Activated CD8-positive, alpha-beta T cell treated with anti-CD3 and anti-CD28 coated beads for 36 hours (primary cell): ENCODE data around the gene SAPCD1. TPM values are rescaled to one million over a fixed set of nuclear protein-coding genes. Genes with fewer than 3 reads are reported as not detected.

ENCODE experiments used
- ATAC-seq: fragments of 200-7000 bp; cut with Tn5 transposase; one replicate; pipeline ENCODE4 v1.10.0; 2021; ENCODE audit warnings: mild to moderate bottlenecking, moderate library complexity
- CTCF ChIA-PET: fragments of 350-600 bp; sonication (Branson Sonifier 250); formaldehyde crosslinking; loops from one replicate; lab custom pipeline; 2021; ENCODE audit warnings: antibody characterized with exemption; lab: Charles Lee
- POLR2A ChIA-PET: fragments of 350-600 bp; sonication (Branson Sonifier 250); formaldehyde crosslinking; loops from one replicate; lab custom pipeline; 2021; ENCODE audit warnings: antibody characterized with exemption; lab: Charles Lee
- DNase-seq: peaks from one replicate; pipeline ENCODE4 v3.0.0-alpha.2; 2020
- H3K27ac Mint-ChIP-seq: one replicate; pipeline ENCODE4 v1.8.0; 2021; ENCODE audit warnings: mild to moderate bottlenecking, mixed read lengths
- H3K27me3 Mint-ChIP-seq: one replicate; pipeline ENCODE4 v1.8.0; 2021; ENCODE audit warnings: mixed read lengths
- H3K36me3 Mint-ChIP-seq: one replicate; pipeline ENCODE4 v1.8.0; 2021; ENCODE audit warnings: low read depth, mixed read lengths
- H3K4me1 Mint-ChIP-seq: one replicate; pipeline ENCODE4 v1.8.0; 2021; ENCODE audit warnings: low read depth, mixed read lengths
- H3K4me3 Mint-ChIP-seq: one replicate; pipeline ENCODE4 v1.8.0; 2021; ENCODE audit warnings: mild to moderate bottlenecking, moderate library complexity, mixed read lengths
- H3K9me3 Mint-ChIP-seq: one replicate; pipeline ENCODE4 v1.8.0; 2021; ENCODE audit warnings: mixed read lengths
- CTCF ChIP-seq: fragments of 200-600 bp; IDR thresholded peaks from one replicate; pipeline ENCODE4 v1.8.0; 2022; ENCODE audit warnings: antibody characterized with exemption, mild to moderate bottlenecking
- intact Hi-C: fragments of 100-400 bp; cut with micrococcal nuclease; formaldehyde crosslinking; loops from one replicate; pipeline ENCODE4 v1.10.0; 2022
- total RNA-seq, 2 experiments: library from RNA; stranded (reverse); gene quantifications; one replicate each; pipeline ENCODE4 v1.2.3, GENCODE V29; 2021

Gene SAPCD1
- total RNA-seq, 2 experiments from 2014 or later = 13.6 to 18.7 TPM

DNA sequence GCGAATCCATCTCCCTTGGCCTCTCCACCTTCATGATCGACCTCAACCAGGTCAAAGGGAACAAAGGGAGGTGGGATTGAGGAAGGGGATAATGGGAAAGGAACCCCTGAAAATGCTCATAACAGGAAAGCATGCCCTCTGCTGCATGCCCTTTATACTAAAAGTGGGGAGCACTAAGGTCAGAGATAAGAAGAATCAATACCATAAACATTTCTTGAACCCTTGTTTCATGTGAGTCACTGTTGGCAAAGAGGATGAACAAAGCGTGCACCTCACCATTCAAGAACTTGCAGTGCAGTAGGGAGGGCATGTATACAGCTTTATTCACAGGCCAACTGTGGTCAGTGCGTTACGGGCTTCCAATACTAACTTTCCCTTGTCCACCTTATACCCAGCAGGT lies 1.7 kb upstream of the SAPCD1 start:
- Mint-ChIP-seq H3K36me3 (peaks cover 44% of the 10 kb centered on the region), H3K27me3 (no peaks in the 10 kb centered on the region), H3K4me1 (no peaks in the 10 kb centered on the region), H3K4me3 (no peak overlapping the region), H3K9me3 (no peaks in the 10 kb centered on the region), H3K27ac (no peak overlapping the region)
- intact Hi-C loops = no loop called here
- ATAC-seq (no peak), DNase-seq (no peak)
- no peak for TF ChIP-seq CTCF
- POLR2A ChIA-PET = interaction anchor here (0.6 to 0.9 kb wide), 2 partner anchors 12 to 20 kb away, joined by 3 to 4 read pairs; no protein-coding TSS in a partner anchor
- CTCF ChIA-PET = interaction anchor here (1.0 kb wide), 1 partner anchor 9 kb away, joined by 3 read pairs; no protein-coding TSS in a partner anchor

DNA sequence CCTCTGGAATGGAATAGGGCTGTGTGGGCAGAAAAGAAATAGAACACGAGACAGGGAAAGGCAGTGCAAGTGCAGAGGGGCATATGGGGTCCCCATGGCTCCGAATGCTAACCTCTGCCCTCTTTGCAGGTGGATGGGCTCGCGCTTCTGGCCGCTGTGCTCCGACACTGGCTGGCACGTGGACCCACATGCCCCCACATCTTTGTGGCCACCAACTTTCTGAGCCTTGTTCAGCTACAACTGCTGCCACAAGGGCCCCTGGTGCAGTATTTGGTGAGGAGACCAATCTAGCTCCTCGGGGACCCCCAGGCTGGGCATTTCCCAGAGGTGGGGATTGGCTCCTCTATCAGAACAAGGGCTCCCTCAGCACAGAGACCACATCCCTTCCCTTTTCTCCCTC lies 1.1 kb upstream of the SAPCD1 start:
- CTCF ChIA-PET = interaction anchor here (1.0 kb wide), 1 partner anchor 9 kb away, joined by 4 read pairs; no protein-coding TSS in a partner anchor
- Mint-ChIP-seq H3K27me3 (no peaks in the 10 kb centered on the region), H3K4me3 (no peak overlapping the region), H3K27ac (no peak overlapping the region), H3K36me3 (peaks cover 44% of the 10 kb centered on the region), H3K4me1 (no peaks in the 10 kb centered on the region), H3K9me3 (no peaks in the 10 kb centered on the region)
- intact Hi-C loops = no loop called here
- ATAC-seq (no peak), DNase-seq (no peak)
- TF ChIP-seq CTCF = no peak
- POLR2A ChIA-PET = interaction anchor here (0.6 to 0.9 kb wide), 2 partner anchors 12 to 13 kb away, joined by 3 to 4 read pairs; no protein-coding TSS in a partner anchor

DNA sequence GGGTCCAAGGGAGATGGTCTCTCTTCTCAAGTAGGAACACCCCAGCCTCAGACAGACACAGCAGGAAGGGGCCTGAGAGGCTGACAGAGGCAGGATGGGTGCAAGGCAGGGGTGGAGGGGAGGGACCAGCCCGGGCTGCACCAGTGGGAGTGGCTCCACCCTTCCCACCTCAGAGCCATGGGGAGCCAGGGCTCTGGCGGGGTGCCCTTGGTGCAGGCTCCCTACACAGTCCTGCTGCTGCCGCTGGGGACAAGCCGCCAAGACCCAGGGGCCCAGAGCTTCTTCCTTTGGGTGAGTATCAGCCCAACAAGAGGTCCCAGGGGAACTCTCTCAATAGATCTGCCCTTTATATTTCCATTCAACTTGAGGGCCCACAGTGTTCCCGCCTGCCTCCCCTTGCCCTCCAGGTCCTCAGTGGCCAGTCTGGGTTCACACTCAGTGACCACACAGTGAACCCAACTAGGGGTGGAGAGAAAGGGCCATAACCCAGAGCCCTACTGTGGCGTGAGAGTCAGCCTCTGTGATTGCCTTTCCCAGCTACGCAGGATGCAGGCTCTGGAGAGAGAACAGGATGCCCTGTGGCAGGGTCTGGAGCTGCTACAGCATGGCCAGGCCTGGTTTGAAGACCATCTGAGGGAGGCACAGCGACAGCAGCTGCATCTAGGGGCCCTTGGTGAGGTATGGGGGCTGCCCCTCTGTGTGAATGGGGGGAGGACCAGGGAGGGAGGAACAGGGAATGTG lies 592 bp downstream of the SAPCD1 start:
- POLR2A ChIA-PET = interaction anchor here (1.0 to 1.5 kb wide), 3 partner anchors 10 to 220 kb away, joined by 3 read pairs; no protein-coding TSS in a partner anchor
- intact Hi-C loops = no loop called here
- Mint-ChIP-seq H3K4me1 (no peaks in the 10 kb centered on the region), H3K36me3 (peaks cover 39% of the 10 kb centered on the region), H3K4me3 (no peak overlapping the region), H3K27me3 (no peaks in the 10 kb centered on the region), H3K27ac (no peak overlapping the region), H3K9me3 (no peaks in the 10 kb centered on the region)
- DNase-seq (no peak), ATAC-seq (no peak)
- TF ChIP-seq CTCF = no peak
- CTCF ChIA-PET = no interaction called here

GRCh38 chr6:31763619-31763940 lies 1.1 kb downstream of the SAPCD1 start:
- no peak for DNase-seq
- Mint-ChIP-seq H3K27me3 (no peaks in the 10 kb centered on the region), H3K9me3 (no peaks in the 10 kb centered on the region), H3K36me3 (peaks cover 37% of the 10 kb centered on the region), H3K4me3 (no peak overlapping the region), H3K27ac (no peak overlapping the region), H3K4me1 (no peaks in the 10 kb centered on the region)
- TF ChIP-seq CTCF = no peak
- POLR2A ChIA-PET = interaction anchor here (1.0 to 1.5 kb wide), 3 partner anchors 9 to 221 kb away, joined by 3 read pairs; no protein-coding TSS in a partner anchor
- no peak for ATAC-seq
- intact Hi-C loops = no loop called here
- CTCF ChIA-PET = no interaction called here

DNA sequence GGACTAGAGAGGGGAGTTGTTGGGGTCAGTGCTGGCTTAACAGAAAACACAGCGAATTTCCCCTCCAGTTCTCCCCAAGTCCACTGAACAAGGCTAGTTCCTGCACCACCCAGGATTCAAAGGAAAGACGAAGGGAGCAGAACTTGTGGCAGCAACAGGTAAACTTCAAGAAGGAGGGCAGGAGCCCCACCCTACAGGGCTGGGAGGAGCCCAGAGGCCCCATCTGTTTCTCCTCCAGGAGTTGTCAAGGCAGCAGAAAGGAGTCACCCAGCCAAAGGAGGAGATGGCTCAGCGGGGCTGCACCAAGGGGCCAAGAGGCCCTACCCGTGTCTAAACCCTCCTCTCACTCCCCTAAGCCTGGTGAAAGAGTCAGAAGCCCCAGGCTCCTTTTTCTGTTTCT lies 1.7 kb downstream of the SAPCD1 start:
- H3K27me3 Mint-ChIP-seq = no peaks in the 10 kb centered on the region
- H3K4me3 Mint-ChIP-seq = no peak overlapping the region
- ATAC-seq (peak; percentile 18), DNase-seq (no peak)
- no peak for TF ChIP-seq CTCF
- no peak overlapping the region for H3K27ac Mint-ChIP-seq
- intact Hi-C loops = no loop called here
- H3K9me3 Mint-ChIP-seq = no peaks in the 10 kb centered on the region
- CTCF ChIA-PET = no interaction called here
- H3K4me1 Mint-ChIP-seq = no peaks in the 10 kb centered on the region
- POLR2A ChIA-PET = interaction anchor here (0.7 to 1.5 kb wide), 3 partner anchors 11 to 221 kb away, joined by 3 read pairs; partner anchors contain the start of gene LY6G6F
- peaks cover 31% of the 10 kb centered on the region for H3K36me3 Mint-ChIP-seq
